GM18868 (cell line): ENCODE data around the gene NRL.

Source experiments
- ATAC-seq: cut with Tn5 transposase; IDR thresholded peaks from one replicate; pipeline ENCODE4 v1.9.1; 2021; ENCODE audit warnings: mild to moderate bottlenecking, moderate library complexity; ENCODE audit not compliant: unreplicated experiment

Gene NRL

GRCh38 chr14:24083462-24083861 lies 31.3 kb downstream of the NRL start:
- no peak for ATAC-seq

- no peak for ATAC-seq
These were observed 32.2 kb downstream of the NRL start for GRCh38 chr14:24082411-24083080.

GRCh38 chr14:24081739-24082211 lies 33.0 kb downstream of the NRL start:
- ATAC-seq, result no peak

- ATAC-seq, result peak; percentile 94
These were observed 33.6 kb downstream of the NRL start for GRCh38 chr14:24080888-24081738.

- no peak for ATAC-seq
These were observed 34.6 kb downstream of the NRL start for GRCh38 chr14:24080142-24080530.

GRCh38 chr14:24079491-24080141 lies 35.1 kb downstream of the NRL start:
- ATAC-seq, result no peak

GRCh38 chr14:24078146-24078545 lies 36.6 kb downstream of the NRL start:
- no peak for ATAC-seq

GRCh38 chr14:24077086-24077485 lies 37.7 kb downstream of the NRL start:
- no peak for ATAC-seq

- ATAC-seq, result no peak
These were observed 38.5 kb downstream of the NRL start for GRCh38 chr14:24076302-24076601.

- ATAC-seq, result peak; percentile 76
These were observed 39.1 kb downstream of the NRL start for GRCh38 chr14:24075485-24076301.

GRCh38 chr14:24074625-24075484 lies 39.9 kb downstream of the NRL start:
- no peak for ATAC-seq

GRCh38 chr14:24072881-24073877 lies 41.6 kb downstream of the NRL start:
- ATAC-seq, result no peak

GRCh38 chr14:24072436-24072835 lies 42.3 kb downstream of the NRL start:
- ATAC-seq, result no peak

GRCh38 chr14:24071836-24072430 lies 42.8 kb downstream of the NRL start:
- no peak for ATAC-seq

GRCh38 chr14:24071144-24071697 lies 43.5 kb downstream of the NRL start, which contains the start of gene CPNE6:
Gene CPNE6, plus strand, starts transcription at chr14:24071562. Its CDS starts 1,375 bp downstream, at chr14:24072937.
- no peak for ATAC-seq

GRCh38 chr14:24070285-24071143 lies 44.2 kb downstream of the NRL start:
- ATAC-seq, result no peak

- ATAC-seq, result no peak
These were observed 45.4 kb downstream of the NRL start for GRCh38 chr14:24069411-24069735.
